HG03354 (cell line): ENCODE results near the gene ASH1L.
A peak's percentile ranks its signal among the peaks of the same experiment; 100 is the strongest.
"Not testable (repeated sequence)": the region's sequence is repeated elsewhere in the genome, so short reads cannot be mapped to it uniquely, and the experiment has no call there.

Experiments
- ATAC-seq: cut with Tn5 transposase; IDR thresholded peaks from one replicate; pipeline ENCODE4 v1.9.1; 2021; ENCODE audit warnings: mild to moderate bottlenecking; ENCODE audit not compliant: unreplicated experiment, poor library complexity, severe bottlenecking

Gene ASH1L

DNA sequence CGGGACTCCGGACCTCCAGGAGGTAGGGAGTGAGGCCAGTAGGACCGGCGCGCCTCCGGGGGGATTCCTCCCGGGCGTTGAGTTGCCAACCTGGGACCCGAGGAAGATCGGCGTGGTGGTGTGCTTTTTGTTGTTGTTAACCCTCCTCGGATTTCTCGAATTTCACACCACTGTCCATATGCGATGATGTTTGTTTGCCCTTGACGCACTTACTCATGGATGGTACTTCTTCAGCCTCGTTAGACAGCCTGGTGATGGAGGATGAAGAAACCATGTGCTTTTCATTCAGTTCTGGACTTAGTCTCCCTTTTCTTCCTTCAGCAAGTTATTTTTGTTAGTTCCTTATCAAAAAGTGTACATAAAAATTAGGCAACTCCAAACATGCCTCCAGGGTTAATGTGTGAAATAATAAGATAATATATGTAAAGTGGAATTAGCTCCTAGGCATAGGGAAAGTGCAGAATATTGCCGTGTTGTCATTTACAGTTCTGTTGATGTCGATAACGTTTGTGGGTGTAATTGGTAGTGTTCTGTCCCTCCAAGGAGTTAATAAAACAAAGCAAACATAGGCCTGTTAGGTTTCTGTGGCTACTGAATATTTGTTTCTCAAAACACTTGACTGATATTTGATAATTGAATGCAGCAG is 897 bp upstream of the ASH1L start:
- ATAC-seq: not testable (repeated sequence)

- ATAC-seq: peak; percentile 35
Measured at GRCh38 chr1:155561779-155562580, 623 bp downstream of the ASH1L start.

DNA sequence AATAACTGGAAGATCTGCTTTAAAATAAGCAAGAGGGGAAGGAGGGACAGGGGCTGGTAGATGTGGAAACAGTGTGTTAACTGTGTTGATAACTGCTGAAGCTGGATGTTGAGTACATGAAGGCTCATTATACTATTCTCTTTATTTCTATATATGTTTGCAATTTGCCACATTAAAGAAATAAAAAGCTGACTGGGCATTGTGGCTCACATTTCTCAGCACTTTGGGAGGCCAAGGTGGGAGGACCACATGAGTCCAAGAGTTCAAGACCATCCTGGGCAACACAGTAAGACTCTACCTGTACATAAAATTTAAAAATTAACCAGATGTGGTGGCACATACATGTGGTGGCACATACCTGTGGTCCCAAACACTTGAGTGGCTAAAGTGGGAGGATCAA is 6.7 kb downstream of the ASH1L start:
- ATAC-seq: no peak

DNA sequence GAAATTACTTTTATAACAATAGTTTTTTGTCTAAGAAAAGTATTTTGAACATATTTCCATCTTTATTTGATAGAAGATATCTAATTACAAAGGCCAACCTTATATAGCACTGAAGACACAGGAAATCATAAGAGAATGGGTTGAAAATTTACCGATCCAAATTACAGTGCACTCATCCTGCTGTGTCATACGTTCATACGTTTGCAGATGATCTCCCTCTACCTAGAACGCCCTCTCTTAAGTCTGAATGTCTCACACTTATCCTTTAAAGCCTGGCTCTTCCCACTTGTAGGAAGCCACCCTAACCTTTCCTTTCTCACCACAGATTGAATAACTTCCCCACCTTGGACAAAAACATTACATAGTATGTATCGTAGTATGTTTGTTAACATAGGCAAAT is 9.3 kb downstream of the ASH1L start:
- ATAC-seq: no peak

DNA sequence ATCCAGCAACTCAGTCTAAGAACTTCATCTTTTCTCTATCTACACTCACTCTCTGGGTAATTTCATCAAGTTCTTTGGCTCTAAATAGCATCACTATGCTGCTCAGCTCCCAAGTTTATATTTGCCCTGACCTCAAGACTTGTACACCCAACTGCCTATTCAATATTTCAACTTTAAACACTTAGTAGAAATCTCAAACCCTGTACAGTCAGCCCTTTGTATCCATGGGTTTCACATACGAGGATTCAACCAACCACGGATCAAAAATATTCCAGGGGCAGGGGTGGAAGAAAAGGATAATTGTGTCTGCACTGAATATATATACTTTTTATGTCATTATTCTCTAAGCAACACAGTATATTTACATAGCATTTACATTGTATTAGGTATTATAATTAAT is 13.9 kb downstream of the ASH1L start:
- no peak for ATAC-seq

- no peak for ATAC-seq
Measured at GRCh38 chr1:155540000-155540874, 22.4 kb downstream of the ASH1L start.

GRCh38 chr1:155537193-155537592 is 25.4 kb downstream of the ASH1L start:
- no peak for ATAC-seq

- ATAC-seq: no peak
Measured at GRCh38 chr1:155531624-155532023, 31.0 kb downstream of the ASH1L start.

- peak; percentile 46 for ATAC-seq
Measured at GRCh38 chr1:155529929-155530328, 32.7 kb downstream of the ASH1L start.

GRCh38 chr1:155529109-155529508 is 33.5 kb downstream of the ASH1L start:
- ATAC-seq: no peak

- ATAC-seq: no peak
Measured at GRCh38 chr1:155527677-155528076, 34.9 kb downstream of the ASH1L start.

- no peak for ATAC-seq
Measured at GRCh38 chr1:155526356-155526755, 36.2 kb downstream of the ASH1L start.

DNA sequence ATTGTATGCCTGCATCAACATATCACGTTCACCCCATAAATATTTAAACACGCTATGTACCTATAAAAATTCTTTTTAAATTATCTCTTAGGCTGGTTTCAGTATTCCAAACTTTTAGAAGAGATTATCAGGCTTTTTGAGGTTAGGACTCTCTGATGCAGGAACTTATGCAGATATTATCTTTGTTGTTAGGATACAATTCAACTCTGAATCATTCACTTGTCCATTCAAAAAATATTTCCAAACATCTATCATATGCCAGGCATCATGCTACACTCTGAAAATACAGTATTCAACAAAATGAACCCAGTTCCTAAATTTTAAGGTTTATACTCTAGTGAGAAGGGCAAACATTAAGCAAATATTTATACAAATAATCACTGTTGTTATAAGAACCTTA is 40.5 kb downstream of the ASH1L start:
- no peak for ATAC-seq

GRCh38 chr1:155518484-155518883 is 44.1 kb downstream of the ASH1L start:
- no peak for ATAC-seq

- ATAC-seq: no peak
Measured at GRCh38 chr1:155514582-155515187, 47.9 kb downstream of the ASH1L start.

DNA sequence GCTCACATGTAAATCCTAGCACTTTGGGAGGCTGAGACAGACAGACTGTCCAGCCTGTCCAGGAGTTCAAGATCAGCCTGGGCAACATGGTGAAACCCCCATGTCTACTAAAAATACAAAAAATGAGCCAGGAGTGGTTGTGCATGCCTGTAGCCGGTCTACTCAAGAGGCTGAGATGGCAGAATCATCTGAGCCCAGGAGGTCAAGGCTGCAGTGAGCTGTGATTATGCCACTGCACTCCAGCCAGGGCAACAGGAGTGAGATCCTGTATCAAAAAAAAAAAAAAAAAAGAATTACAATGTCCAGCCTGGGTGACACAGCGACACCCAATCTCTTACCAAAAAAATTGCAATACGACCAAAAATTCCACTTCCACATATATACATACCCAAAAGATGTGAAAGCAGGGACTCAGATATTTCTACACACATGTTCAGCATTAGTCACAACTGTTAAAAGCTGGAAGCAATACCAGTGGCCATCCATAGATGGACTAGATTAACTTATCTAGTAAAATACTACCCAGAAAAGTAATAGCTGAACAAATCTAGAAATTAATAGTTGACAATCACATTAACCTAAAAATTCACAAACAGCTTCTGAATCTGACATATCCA is 49.2 kb downstream of the ASH1L start:
- ATAC-seq: no peak

DNA sequence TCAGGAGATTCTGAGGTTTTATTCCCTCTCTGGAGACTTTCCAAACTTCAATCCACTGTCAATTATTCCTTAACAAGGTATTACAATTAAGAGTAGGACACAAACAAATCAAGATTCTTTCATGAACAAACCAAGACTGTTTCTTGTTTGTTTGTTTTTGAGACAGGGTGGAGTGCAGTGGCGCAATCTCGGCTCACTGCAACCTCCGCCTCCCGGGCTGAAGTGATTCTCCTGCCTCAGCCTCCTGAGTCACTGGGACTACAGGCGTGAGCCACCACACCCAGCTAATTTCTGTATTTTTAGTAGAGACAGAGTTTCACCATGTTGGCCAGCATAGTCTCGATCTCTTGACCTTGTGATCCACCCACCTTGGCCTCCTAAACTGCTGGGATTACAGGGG is 51.2 kb downstream of the ASH1L start:
- not testable (repeated sequence) for ATAC-seq

GRCh38 chr1:155509064-155509463 is 53.5 kb downstream of the ASH1L start:
- no peak for ATAC-seq

DNA sequence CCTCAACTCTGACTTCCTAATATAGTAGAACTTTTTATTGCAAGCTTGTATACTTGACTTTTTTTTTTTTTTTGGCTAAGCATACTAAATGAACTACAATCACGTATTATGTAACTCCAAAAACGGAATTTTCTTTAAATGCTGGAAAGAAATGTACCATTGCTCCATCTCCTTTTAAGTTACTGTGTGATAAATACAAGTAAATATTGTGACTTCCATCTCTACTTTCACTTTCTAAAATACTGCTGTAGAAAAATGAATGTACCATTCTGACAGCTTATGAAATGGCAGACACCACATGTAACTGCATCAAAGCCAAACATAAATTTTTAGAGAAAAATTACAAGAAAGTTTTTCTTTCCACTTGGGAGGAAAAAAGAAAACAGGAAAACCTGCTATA is 54.7 kb downstream of the ASH1L start:
- ATAC-seq: no peak

DNA sequence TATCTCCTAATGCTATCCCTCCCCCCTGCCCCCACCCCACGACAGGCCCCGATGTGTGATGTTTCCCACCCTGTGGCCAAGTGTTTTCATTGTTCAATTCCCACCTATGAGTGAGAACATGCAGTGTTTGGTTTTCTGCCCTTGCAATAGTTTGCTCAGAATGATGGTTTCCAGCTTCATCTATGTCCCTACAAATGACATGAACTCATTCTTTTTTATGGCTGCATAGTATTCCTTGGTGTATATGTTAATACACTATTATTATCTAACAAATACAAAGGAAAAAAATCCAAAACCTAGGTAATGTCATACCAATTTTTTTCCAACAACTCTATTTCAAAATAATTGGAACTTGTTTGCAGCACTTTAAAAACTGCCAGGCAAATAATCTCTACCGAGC is 56.6 kb downstream of the ASH1L start:
- not testable (repeated sequence) for ATAC-seq
